Body of pancreas (tissue), 4 donors: ENCODE measurements around the gene DCANP1.

Experiments used
- POLR2A ChIP-seq, 3 donors: fragments of 450-650 bp; IDR thresholded peaks; one replicate each; pipeline ENCODE4 v1.6.1; 2016; ENCODE audit warnings: antibody characterized with exemption in 3 of 3, mild to moderate bottlenecking in 2 of 3
- TF ChIP-seq, protein P1 (sequence below), 7 experiments: fragments of 450-650 bp in 4 of 7; fragments of 200-600 bp in 3 of 7; sonication (generic) in 3 of 7; IDR thresholded peaks; one replicate each; pipeline ENCODE4 v1.5.1; 2016 to 2019; ENCODE audit warnings: antibody characterized with exemption in 7 of 7

DNA sequence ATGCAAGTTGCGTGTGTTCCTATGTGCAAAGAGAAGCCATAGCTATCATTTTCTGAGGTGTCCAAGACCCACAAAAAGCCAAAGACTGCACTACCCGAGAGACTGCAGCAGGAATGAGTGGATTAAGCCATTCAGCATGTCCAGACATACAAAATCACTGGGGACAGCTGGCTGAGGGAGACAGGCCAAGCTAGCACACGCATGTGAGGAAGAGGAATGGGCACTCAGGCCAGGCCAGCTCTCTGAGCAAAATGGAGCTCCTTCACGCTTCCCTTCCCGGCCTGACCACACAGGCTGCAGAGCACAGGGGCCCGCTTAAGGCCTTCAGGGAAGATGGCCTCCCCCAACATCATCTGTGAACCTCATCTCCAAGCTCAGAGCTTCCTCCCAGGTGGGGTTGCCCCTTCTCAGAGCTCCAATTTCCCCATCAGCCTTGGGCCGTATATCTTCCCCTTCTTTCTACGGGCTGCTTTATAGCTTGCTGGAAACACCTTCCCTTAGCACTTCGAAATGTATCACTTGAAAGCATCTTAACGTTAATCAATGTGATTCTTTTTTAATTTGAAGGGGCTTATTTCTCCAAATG lies 8.4 kb downstream of the DCANP1 start:
- TF ChIP-seq POLR2A (IDR thresholded peaks at IDR 0.05): no peak
- TF ChIP-seq, protein P1, sequence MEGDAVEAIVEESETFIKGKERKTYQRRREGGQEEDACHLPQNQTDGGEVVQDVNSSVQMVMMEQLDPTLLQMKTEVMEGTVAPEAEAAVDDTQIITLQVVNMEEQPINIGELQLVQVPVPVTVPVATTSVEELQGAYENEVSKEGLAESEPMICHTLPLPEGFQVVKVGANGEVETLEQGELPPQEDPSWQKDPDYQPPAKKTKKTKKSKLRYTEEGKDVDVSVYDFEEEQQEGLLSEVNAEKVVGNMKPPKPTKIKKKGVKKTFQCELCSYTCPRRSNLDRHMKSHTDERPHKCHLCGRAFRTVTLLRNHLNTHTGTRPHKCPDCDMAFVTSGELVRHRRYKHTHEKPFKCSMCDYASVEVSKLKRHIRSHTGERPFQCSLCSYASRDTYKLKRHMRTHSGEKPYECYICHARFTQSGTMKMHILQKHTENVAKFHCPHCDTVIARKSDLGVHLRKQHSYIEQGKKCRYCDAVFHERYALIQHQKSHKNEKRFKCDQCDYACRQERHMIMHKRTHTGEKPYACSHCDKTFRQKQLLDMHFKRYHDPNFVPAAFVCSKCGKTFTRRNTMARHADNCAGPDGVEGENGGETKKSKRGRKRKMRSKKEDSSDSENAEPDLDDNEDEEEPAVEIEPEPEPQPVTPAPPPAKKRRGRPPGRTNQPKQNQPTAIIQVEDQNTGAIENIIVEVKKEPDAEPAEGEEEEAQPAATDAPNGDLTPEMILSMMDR (IDR thresholded peaks at IDR 0.05): no peak
